Activated T-cell treated with anti-CD3 and anti-CD28 coated beads, Interleukin-2, amount 50 U/mL, for 48 hours (primary cell): ENCODE measurements around the gene KCTD7.
"Not testable (repeated sequence)": the region's sequence is repeated elsewhere in the genome, so short reads cannot be mapped to it uniquely, and the experiment has no call there.

Experiments used
- DNase-seq, 2 experiments: peaks; one replicate each; pipeline ENCODE4 v3.0.0-alpha.2; 2020

KCTD7 gene

GRCh38 chr7:66628361-66629221 lies at the start of gene KCTD7:
Gene KCTD7 (plus strand): TSS chr7:66628881. CDS start chr7:66629065, 184 bp downstream.
- DNase-seq: peak; percentile 94 to 97

DNA sequence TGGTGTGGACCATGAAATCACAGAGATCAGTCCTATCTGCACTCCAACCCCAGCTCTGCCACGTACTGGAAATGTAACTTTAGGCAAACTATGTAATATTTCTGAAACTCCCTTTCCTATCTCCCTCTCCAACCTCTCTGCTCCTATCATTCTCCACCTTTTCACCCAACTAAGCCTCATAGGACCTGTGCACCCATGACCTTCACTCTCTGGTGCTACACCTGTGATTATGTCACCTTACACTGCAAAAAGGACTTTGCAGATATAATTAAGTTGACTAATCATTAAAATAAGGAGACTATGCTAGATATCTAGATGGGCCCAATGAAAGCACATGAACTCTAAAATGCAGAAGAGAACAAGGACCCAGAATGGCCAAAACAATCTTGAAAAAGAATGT lies 48.3 kb upstream of the KCTD7 start:
- DNase-seq: not testable (repeated sequence)

GRCh38 chr7:66582816-66583489 lies 45.7 kb upstream of the KCTD7 start:
- not testable (repeated sequence) for DNase-seq

DNA sequence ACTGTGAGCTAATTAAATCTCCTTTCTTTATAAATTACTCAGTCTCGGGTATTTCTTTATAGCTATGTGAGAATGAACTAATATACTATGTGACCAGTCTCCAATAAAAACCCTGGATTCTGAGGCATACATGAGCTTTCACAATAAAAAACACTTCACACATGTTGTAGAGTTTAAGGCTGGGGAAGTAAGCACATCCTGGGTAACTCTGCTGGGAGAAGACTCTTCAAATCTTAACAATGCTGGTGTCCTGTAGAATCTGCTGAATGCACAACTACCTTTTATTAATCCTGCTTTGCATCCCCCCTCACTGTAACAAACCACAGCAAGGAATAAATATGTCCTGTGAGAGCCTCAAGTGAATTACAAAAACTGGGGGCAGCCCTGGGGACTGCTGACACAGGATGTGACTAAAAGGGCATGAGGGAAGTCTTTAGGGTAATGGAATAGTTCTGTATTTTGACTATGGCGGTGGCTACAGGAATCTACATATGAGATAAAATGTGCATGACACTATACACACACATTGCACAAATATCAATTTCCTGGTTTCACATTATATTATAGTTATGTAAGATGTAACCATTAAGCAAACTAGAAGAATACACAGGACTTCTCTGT lies 45.1 kb upstream of the KCTD7 start:
- no peak for DNase-seq

DNA sequence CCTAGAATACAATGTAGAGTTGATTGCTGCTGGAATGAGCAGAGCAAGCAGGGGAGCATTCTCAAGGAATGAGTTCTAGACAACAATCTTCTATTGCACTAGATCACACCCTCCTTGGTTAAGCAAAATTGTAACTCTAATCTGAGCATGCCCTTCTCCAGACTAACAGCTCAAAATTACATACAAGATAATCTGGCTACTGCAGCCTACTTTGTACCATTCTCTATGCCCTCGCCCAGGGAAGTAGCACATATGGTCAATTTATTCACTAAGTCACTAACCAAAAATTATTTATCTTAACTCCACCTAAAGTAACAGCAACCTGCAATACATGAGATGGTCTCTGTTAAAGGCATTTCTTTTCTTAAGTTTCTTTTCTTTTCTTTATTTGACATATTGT lies 42.5 kb upstream of the KCTD7 start:
- DNase-seq: no peak

DNA sequence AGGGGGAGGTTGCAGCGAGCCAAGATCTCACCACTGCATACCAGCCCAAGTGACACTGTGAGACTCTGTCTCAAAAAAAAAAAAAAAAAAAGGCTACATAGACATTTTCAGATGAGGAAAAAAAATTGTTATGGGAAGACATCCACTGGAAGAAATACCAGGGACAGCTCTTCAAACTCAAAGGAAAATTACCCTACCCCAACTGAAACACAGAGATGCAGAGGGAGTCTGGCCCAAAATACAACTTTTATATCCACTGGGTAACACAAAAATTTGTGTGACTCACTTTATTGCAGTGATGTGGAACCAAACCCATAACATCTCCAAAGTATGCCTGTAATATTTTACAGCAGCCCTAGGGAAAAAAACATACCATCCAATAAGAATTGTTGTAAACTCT lies 40.5 kb upstream of the KCTD7 start:
- not testable (repeated sequence) for DNase-seq

- not testable (repeated sequence) for DNase-seq
Measured at GRCh38 chr7:66588856-66589570, 39.7 kb upstream of the KCTD7 start.

DNA sequence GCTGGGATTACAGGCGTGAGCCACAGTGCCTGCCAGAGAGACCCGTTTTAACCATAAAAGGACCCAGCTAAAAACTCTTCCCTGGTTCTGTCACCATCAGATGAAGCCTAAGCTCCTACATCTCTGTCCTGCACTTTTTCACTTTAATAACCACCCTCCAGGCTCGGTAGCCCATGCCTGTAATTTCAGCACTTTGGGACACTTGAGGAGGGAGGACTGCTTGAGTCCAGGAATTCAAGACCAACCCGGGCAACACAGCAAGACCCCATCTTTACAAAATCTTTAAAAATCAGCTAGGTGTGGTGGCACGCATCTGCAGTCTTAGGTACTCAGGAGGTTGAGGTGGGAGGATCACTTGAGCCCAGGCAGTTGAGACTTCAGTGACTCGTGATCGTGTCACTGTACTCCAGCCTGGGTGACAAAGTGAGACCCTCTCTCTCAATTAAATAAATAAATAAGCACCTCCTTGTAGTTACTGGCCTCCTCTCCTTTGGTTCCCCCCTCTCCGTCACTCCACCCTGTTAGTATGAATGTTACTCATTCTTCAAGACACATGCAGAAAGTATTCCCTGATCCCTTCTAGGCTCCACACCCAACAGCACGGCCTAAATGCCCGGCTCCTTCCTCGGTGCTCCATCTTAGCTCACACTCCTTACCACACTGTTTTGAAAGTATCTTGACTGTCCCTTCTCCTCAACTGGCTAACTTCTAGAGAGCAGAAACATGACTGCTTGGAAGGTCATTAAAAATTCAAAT lies 38.2 kb upstream of the KCTD7 start:
- DNase-seq: not testable (repeated sequence)

DNA sequence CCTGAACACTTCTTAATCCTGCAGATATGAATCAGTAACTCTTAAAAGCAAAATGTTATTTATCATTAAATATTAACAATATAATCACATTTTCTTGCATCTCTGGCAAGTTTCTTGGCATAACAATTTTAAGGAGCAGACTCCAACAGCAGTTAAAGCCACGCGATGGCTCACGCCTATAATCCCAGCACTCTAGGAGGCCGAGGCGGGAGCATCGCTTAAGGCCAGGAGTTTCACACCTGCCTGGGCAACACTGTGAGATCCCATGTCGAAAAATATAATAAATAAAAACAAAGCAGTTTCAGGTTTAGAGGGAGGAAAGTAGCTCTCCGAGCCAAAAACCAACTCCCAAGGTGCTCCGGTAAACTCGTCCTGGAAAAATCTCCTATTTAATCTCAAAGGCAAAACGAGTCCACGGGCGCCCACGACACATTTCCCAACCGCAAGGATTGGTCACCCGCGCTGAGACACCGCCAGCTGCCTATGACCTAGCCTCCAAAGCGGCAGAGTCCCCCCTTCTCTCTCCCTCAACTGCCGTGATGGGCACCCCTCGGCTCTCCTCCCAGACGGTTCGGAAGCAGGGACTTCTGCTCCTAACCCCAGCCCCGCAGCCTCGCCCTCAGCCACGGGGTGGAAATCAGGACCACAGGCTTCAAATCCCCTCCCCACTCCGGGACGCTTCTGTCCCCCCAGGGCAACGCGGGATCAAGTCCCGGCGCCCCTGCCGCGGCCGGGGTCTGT lies 37.5 kb upstream of the KCTD7 start:
- peak in 1 of 2 experiments; percentile 50 for DNase-seq

- peak; percentile 93 to 94 for DNase-seq
Measured at GRCh38 chr7:66591799-66592596, 36.7 kb upstream of the KCTD7 start.

- DNase-seq: peak in 1 of 2 experiments; percentile 26
Measured at GRCh38 chr7:66592597-66593146, 36.0 kb upstream of the KCTD7 start.

DNA sequence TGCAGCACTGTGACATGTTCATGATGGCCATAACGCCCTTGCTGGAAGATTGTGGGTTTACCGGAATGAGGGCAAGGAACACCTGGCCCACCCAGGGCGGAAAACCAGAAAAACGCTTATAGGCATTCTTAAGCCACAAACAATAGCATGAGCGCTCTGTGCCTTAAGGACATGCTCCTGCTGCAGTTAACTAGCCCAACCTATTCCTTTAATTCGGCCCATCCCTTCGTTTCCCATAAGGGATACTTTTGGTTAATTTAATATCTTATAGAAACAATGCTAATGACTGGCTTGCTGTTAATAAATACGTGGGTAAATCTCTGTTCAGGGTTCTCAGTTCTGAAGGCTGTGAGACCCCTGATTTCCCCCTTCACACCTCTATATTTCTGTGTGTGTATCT lies 34.6 kb upstream of the KCTD7 start:
- not testable (repeated sequence) for DNase-seq

GRCh38 chr7:66597461-66597860 lies 31.2 kb upstream of the KCTD7 start:
- DNase-seq: no peak

- DNase-seq: no peak
Measured at GRCh38 chr7:66602159-66602558, 26.5 kb upstream of the KCTD7 start.

- no peak for DNase-seq
Measured at GRCh38 chr7:66604198-66604597, 24.5 kb upstream of the KCTD7 start.

DNA sequence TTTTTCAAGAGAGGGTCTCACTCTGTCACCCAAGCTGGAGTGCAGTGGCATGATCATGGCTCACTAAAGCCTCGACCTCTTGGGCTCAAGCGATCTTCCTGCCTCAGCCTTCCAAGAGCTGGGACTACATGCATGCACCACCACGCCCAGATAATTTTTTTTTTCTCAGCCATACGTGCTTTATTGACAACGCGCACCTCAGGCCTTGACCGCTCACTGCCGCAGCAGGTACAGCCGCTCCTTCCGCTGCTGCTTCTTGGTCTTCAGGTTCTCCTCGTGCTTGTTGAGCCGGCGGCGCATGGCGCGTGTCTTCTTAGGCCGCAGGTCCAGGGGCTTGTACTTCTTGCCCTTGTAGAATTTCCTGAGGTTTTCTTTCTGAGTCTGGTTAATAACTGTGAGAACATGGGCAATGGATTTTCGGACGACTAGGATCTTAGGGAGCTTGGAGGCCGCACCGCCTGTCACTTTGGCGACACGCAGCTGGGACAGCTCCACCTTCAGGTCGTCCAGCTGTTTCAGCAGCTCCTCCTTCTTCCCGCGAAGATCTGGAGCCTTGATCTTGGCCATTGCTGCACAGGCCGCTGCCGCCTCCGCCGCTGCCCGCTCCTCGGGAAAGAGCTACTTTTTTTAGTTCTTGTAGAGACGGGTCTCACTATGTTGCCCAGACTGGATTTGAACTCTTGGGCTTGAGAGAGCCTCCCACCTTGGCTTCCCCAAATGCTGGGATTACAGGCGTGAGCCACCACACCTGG lies 22.0 kb upstream of the KCTD7 start:
- DNase-seq: not testable (repeated sequence)

- no peak for DNase-seq
Measured at GRCh38 chr7:66609176-66609575, 19.5 kb upstream of the KCTD7 start.

DNA sequence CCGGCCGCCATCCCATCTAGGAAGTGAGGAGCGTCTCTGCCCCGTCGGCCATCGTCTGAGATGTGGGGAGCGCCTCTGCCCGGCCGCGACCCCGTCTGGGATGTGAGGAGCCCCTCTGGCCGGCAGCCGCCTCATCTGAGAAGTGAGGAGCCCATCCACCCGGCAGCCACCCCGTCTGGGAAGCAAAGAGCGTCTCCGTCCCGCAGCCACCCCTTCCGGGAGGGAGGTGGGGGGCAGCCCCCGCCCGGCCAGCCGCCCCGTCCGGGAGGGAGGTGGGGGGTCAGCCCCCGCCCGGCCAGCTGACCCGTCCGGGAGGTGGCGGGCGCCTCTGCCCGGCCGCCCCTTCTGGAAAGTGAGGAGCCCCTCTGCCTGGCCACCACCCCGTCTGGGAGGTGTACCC lies 14.1 kb upstream of the KCTD7 start:
- not testable (repeated sequence) for DNase-seq

- no peak for DNase-seq
Measured at GRCh38 chr7:66615699-66616098, 13.0 kb upstream of the KCTD7 start.
